Calu3 (cell line): ENCODE measurements around the gene SMCHD1. TPM values are rescaled to one million over a fixed set of nuclear protein-coding genes. Genes with fewer than 3 reads are reported as not detected.

Experiments used
- BruUV-seq: library from RNA; stranded (reverse); fragments of 400-500 nt; replicated peaks from 2 replicates; lab custom pipeline; 2021; lab: Mats Ljungman, UMichigan
- CTCF ChIA-PET: fragments of 300-600 bp; sonication (Branson Sonifier 250); formaldehyde crosslinking; loops from one replicate; lab custom pipeline; 2022; ENCODE audit warnings: antibody characterized with exemption; lab: Charles Lee
- DNase-seq: peaks from one replicate; pipeline ENCODE4 v3.0.0; 2022
- H3K27ac Mint-ChIP-seq: one replicate; pipeline ENCODE4 v1.8.0; 2022; ENCODE audit warnings: mixed read lengths; ENCODE audit not compliant: unreplicated experiment
- H3K27me3 Mint-ChIP-seq: one replicate; pipeline ENCODE4 v1.8.0; 2022; ENCODE audit warnings: mixed read lengths; ENCODE audit not compliant: unreplicated experiment
- H3K36me3 Mint-ChIP-seq: one replicate; pipeline ENCODE4 v1.8.0; 2022; ENCODE audit warnings: mild to moderate bottlenecking, moderate library complexity, mixed read lengths; ENCODE audit not compliant: insufficient read depth, unreplicated experiment
- H3K4me1 Mint-ChIP-seq: one replicate; pipeline ENCODE4 v1.8.0; 2022; ENCODE audit warnings: mild to moderate bottlenecking, low read depth, mixed read lengths; ENCODE audit not compliant: unreplicated experiment
- H3K4me3 Mint-ChIP-seq: one replicate; pipeline ENCODE4 v1.8.0; 2022; ENCODE audit warnings: mild to moderate bottlenecking, low read depth, moderate library complexity, mixed read lengths; ENCODE audit not compliant: unreplicated experiment
- H3K9me3 Mint-ChIP-seq: one replicate; pipeline ENCODE4 v1.8.0; 2022; ENCODE audit warnings: low read depth, mixed read lengths; ENCODE audit not compliant: unreplicated experiment
- CTCF ChIP-seq: fragments of 200-600 bp; IDR thresholded peaks from one replicate; pipeline ENCODE4 v1.8.0; 2022; ENCODE audit warnings: antibody characterized with exemption; ENCODE audit not compliant: unreplicated experiment
- intact Hi-C: fragments of 100-400 bp; cut with micrococcal nuclease; formaldehyde crosslinking; loops from one replicate; pipeline ENCODE4 v1.10.0; 2022; ENCODE audit not compliant: unreplicated experiment
- total RNA-seq: library from RNA; stranded (reverse); gene quantifications from 2 replicates; pipeline ENCODE4 v1.2.3, GENCODE V29; 2022

Gene SMCHD1
- total RNA-seq, 1 experiment from 2014 or later: 68.3 TPM

GRCh38 chr18:2758309-2758708, 102.8 kb downstream of the SMCHD1 start:
- no peaks in the 10 kb centered on the region for H3K27me3 Mint-ChIP-seq
- no peaks in the 10 kb centered on the region for H3K9me3 Mint-ChIP-seq
- DNase-seq: no peak
- intact Hi-C loops: loop anchor here (10.0 kb wide), 1 partner anchor 226 kb away; no protein-coding TSS in a partner anchor
- H3K4me1 Mint-ChIP-seq: peaks cover 12% of the 10 kb centered on the region
- no peak overlapping the region for H3K27ac Mint-ChIP-seq
- no peak for TF ChIP-seq CTCF
- CTCF ChIA-PET: no interaction called here
- peaks cover 16% of the 10 kb centered on the region for H3K36me3 Mint-ChIP-seq
- H3K4me3 Mint-ChIP-seq: no peak overlapping the region
- no TSS peak for BruUV-seq

GRCh38 chr18:2774669-2775068, 119.1 kb downstream of the SMCHD1 start:
- no peaks in the 10 kb centered on the region for H3K27me3 Mint-ChIP-seq
- intact Hi-C loops: no loop called here
- no peak overlapping the region for H3K27ac Mint-ChIP-seq
- peaks cover 44% of the 10 kb centered on the region for H3K36me3 Mint-ChIP-seq
- no TSS peak for BruUV-seq
- CTCF ChIA-PET: interaction anchor here (0.6 to 0.7 kb wide), 2 partner anchors 68 to 1050 kb away, joined by 3 to 4 read pairs; no protein-coding TSS in a partner anchor
- no peaks in the 10 kb centered on the region for H3K4me1 Mint-ChIP-seq
- no peak overlapping the region for H3K4me3 Mint-ChIP-seq
- H3K9me3 Mint-ChIP-seq: no peaks in the 10 kb centered on the region
- TF ChIP-seq CTCF: no peak
- no peak for DNase-seq

GRCh38 chr18:2776601-2777000, 121.1 kb downstream of the SMCHD1 start:
- Mint-ChIP-seq H3K4me3 (no peak overlapping the region), H3K9me3 (no peaks in the 10 kb centered on the region), H3K36me3 (peaks cover 32% of the 10 kb centered on the region), H3K4me1 (no peaks in the 10 kb centered on the region), H3K27me3 (no peaks in the 10 kb centered on the region), H3K27ac (no peak overlapping the region)
- TF ChIP-seq CTCF: no peak
- no TSS peak for BruUV-seq
- CTCF ChIA-PET: no interaction called here
- DNase-seq: no peak
- intact Hi-C loops: no loop called here

DNA sequence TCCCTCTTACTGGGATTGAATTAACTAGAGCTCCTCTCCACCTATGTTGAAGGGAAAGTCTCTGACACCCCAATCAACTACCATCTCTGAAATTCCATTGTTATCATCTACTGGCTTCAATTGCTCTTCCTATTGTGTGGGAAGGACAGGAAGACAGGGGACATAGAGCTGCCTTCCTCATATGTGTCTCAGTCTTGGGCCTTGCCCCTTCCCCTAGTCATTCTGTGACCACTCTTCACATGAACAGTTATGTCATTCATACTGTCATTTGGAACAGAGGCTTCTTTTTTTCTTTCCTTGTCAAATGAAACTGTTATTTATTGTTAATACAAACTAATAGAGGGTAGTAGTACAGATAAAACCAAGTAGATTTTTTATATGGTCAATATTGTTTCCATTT, 121.7 kb downstream of the SMCHD1 start:
- no TSS peak for BruUV-seq
- intact Hi-C loops: no loop called here
- no peak for TF ChIP-seq CTCF
- CTCF ChIA-PET: no interaction called here
- no peaks in the 10 kb centered on the region for H3K9me3 Mint-ChIP-seq
- H3K4me1 Mint-ChIP-seq: no peaks in the 10 kb centered on the region
- peaks cover 29% of the 10 kb centered on the region for H3K36me3 Mint-ChIP-seq
- H3K4me3 Mint-ChIP-seq: no peak overlapping the region
- H3K27me3 Mint-ChIP-seq: no peaks in the 10 kb centered on the region
- H3K27ac Mint-ChIP-seq: no peak overlapping the region
- no peak for DNase-seq
